Lower lobe of right lung (tissue), 2 donors: ENCODE results near the gene OR2Z1. TPM values are rescaled to one million over a fixed set of nuclear protein-coding genes. Genes with fewer than 3 reads are reported as not detected.
"Not testable (repeated sequence)": the region's sequence is repeated elsewhere in the genome, so short reads cannot be mapped to it uniquely, and the experiment has no call there.

Experiments
- ATAC-seq, 2 donors: fragments of 200-7000 bp; cut with Tn5 transposase; one replicate each; pipeline ENCODE4 v1.9.1; 2020 to 2022; ENCODE audit warnings: mild to moderate bottlenecking in 2 of 2, moderate library complexity in 2 of 2
- DNase-seq: peaks from one replicate; pipeline ENCODE4 v3.0.0-alpha.2; 2020
- H3K27ac ChIP-seq: fragments of 200-600 bp; one replicate; pipeline ENCODE4 v1.8.0; 2022
- H3K27me3 ChIP-seq: fragments of 200-600 bp; one replicate; pipeline ENCODE4 v1.8.0; 2022; ENCODE audit warnings: low read depth
- H3K36me3 ChIP-seq: fragments of 200-600 bp; one replicate; pipeline ENCODE4 v1.8.0; 2022; ENCODE audit warnings: mild to moderate bottlenecking
- H3K4me1 ChIP-seq: fragments of 200-600 bp; one replicate; pipeline ENCODE4 v1.8.0; 2022
- H3K4me3 ChIP-seq: fragments of 200-600 bp; one replicate; pipeline ENCODE4 v1.8.0; 2022; ENCODE audit warnings: mild to moderate bottlenecking
- H3K9me3 ChIP-seq: fragments of 200-600 bp; one replicate; pipeline ENCODE4 v1.8.0; 2022
- CTCF ChIP-seq: fragments of 200-600 bp; IDR thresholded peaks from one replicate; pipeline ENCODE4 v1.8.0; 2022; ENCODE audit warnings: antibody characterized with exemption, mild to moderate bottlenecking
- intact Hi-C: fragments of 100-400 bp; cut with DNase I; formaldehyde crosslinking; loops from one replicate; pipeline ENCODE4 v1.11.0; 2022
- total RNA-seq: library from RNA; stranded (reverse); fragmentation: NEBNext Ultra II Directional; extraction: Animal tissue kit (Norgen Biotek cat#: 25700); gene quantifications from one replicate; pipeline ENCODE4 v1.2.1, GENCODE V29; 2021
- donor health status: DM: no; HTN: yes; CAD: no; lungs with severe emphysema.

OR2Z1 gene
- total RNA-seq, 1 donor from 2014 or later: not detected

DNA sequence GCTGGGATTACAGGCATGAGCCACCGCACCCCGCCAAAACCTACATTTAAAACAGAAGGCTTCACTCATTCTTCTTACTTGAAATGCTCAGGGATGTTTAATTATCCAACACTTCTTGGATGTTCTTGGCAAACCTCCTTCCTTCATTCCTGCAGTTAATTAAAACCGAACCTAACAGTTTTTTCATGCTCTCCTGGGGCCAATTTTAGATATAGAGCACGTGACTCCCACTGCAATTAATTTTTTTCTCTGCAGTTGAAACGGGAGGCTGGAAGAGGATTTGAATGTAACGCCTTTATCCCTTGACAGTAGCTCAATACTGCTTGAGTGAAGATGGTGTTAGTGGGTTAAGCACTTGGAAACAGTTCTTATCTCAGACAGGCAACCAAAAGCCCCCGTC is 18.2 kb upstream of the OR2Z1 start:
- H3K4me3 ChIP-seq: no peak overlapping the region
- intact Hi-C loops: no loop called here
- ATAC-seq: no peak
- H3K27me3 ChIP-seq: peaks cover 9% of the 10 kb centered on the region
- DNase-seq: no peak
- TF ChIP-seq CTCF: no peak
- H3K36me3 ChIP-seq: no peaks in the 10 kb centered on the region
- H3K27ac ChIP-seq: no peak overlapping the region
- no peaks in the 10 kb centered on the region for H3K4me1 ChIP-seq
- H3K9me3 ChIP-seq: no peaks in the 10 kb centered on the region

DNA sequence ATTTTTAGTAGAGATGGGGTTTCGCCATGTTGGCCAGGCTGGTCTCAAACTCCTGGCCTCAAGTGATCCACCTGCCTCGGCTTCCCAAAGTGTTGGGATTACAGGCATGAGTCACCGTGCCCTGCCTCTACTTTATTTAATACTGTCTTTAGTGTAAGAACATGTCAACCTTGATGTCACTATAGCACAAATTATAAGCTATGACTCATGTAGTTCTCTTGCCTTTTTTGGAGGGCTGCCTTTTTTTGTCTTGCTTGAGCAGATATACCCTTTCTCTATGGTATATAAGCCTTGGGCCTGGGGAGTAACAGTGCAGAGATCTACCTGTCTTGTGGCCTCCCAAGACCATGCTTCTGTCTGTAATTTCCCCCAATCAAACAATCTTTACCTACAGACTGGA is 16.1 kb upstream of the OR2Z1 start:
- intact Hi-C loops, H3K27me3 ChIP-seq, H3K4me3 ChIP-seq, H3K27ac ChIP-seq, H3K36me3 ChIP-seq, DNase-seq, H3K9me3 ChIP-seq, H3K4me1 ChIP-seq, ATAC-seq: not testable (repeated sequence)

- H3K4me3 ChIP-seq: no peak overlapping the region
- intact Hi-C loops: no loop called here
- H3K27ac ChIP-seq: no peak overlapping the region
- no peaks in the 10 kb centered on the region for H3K9me3 ChIP-seq
- no peak for ATAC-seq
- H3K36me3 ChIP-seq: no peaks in the 10 kb centered on the region
- DNase-seq: no peak
- no peak for TF ChIP-seq CTCF
- H3K4me1 ChIP-seq: no peaks in the 10 kb centered on the region
- H3K27me3 ChIP-seq: peaks cover under 1% of the 10 kb centered on the region
These were observed 15.7 kb upstream of the OR2Z1 start for GRCh38 chr19:8705742-8706141.

DNA sequence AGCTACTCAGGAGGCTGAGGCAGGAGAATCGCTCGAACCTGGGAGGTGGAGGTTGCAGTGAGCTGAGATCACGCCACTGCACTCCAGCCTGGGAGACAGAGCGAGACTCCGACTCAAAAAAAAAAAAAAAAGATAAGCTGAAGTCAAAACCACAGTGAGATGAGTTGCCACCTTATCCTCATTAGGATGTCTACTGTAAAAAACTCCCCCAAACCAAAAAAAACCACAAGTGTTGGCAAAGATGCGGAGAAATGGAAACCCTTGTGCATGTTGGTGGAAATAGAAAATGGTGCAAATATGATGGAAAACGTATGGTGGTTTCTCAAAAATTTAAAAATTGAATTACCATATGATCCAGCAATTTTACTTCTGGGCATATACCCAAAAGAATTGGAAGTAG is 11.1 kb upstream of the OR2Z1 start:
- intact Hi-C loops, H3K27ac ChIP-seq: not testable (repeated sequence)

GRCh38 chr19:8722032-8722431 is 598 bp downstream of the OR2Z1 start:
- intact Hi-C loops: no loop called here
- peaks cover 11% of the 10 kb centered on the region for H3K27me3 ChIP-seq
- no peaks in the 10 kb centered on the region for H3K4me1 ChIP-seq
- H3K36me3 ChIP-seq: no peaks in the 10 kb centered on the region
- DNase-seq: no peak
- H3K27ac ChIP-seq: no peak overlapping the region
- no peak for ATAC-seq
- TF ChIP-seq CTCF: no peak
- H3K4me3 ChIP-seq: no peak overlapping the region
- H3K9me3 ChIP-seq: no peaks in the 10 kb centered on the region

More for the DNA sequence above, 11.1 kb upstream of the OR2Z1 start:
- DNase-seq, ATAC-seq, H3K4me3 ChIP-seq, H3K27me3 ChIP-seq, H3K36me3 ChIP-seq, H3K9me3 ChIP-seq, H3K4me1 ChIP-seq: not testable (repeated sequence)

- H3K27me3 ChIP-seq: peaks cover 11% of the 10 kb centered on the region
- no peak overlapping the region for H3K4me3 ChIP-seq
- no peak for TF ChIP-seq CTCF
- no peaks in the 10 kb centered on the region for H3K9me3 ChIP-seq
- H3K36me3 ChIP-seq: no peaks in the 10 kb centered on the region
- intact Hi-C loops: no loop called here
- no peaks in the 10 kb centered on the region for H3K4me1 ChIP-seq
- H3K27ac ChIP-seq: no peak overlapping the region
- DNase-seq (no peak), ATAC-seq (no peak)
These were observed 2.8 kb downstream of the OR2Z1 start for GRCh38 chr19:8724276-8724675.
